Measurements from ENCODE around the gene TSACC.

TSACC gene

DNA sequence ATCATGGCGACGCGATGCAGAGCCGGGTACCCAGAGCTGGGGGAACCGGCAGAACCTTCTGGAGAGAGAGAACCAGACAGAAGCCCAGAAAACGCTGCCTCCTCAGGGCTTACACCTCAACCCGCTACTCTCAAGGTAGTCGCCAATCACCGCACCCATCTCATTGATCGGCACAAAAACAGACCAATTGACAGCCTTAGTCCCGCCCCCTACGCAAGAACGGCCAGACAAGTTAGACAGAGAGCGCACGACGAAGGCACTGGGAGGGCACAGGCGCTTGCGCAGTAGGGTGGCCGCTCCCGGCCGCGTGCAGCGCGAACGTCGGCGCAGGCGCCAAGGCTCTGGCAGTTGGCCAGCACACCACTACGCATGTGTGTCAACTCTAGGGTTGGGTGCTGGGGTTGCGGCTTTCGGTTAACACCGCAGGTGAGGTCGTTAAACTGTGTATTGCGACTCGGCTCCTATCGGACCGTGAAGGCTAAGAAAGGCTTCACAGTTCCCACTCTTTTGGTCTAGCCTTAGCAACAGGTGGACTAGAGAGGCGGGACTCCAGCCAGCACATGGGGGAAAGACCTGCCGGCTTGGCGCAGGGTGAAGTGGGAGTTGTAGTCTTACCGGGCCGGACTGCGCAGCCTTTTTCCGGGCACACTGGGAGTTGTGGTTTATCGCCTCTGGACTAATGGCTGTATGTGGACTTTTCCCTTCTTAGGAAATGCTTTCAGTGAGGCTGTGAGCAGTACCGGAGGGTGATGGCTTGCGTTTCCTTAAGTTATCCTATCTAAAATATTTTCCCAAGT lies at the start of gene TSACC, which contains the start of gene CCT3:
Gene TSACC (plus strand): TSS at position 347 of the 797 bp plus-strand sequence. CDS start 1,232 bp downstream, outside the sequence.
Gene CCT3 (minus strand): TSS at position 113 of the 797 bp plus-strand sequence. CDS start 108 bp downstream, at position 5.
- Histone ChIP-seq H3K27ac (peak within 1 kb of the TSS; percentile 95), H3K9ac (ENCODE audit: insufficient read length) (peak within 1 kb of the TSS; percentile 95), H3K36me3 (ENCODE audit: insufficient read depth, low read length) (peaks cover 37% of the 10 kb centered on the region), H3K4me3 (peak within 1 kb of the TSS; percentile 90), H3K9me3 (ENCODE audit: low read depth, low read length) (no peaks in the 10 kb centered on the region)
- peak; percentile 100 for DNase-seq (ENCODE audit: low read depth, low spot score)
- no peak for TF ChIP-seq FOXP2 (optimal IDR thresholded peaks at IDR 0.05; ENCODE audit: control extremely low read depth, extremely low read length, insufficient read depth)
- TF ChIP-seq POLR2AphosphoS5 (IDR thresholded peaks at IDR 0.05; ENCODE audit: borderline replicate concordance, low read depth, low read length), result peak; percentile 98

DNA sequence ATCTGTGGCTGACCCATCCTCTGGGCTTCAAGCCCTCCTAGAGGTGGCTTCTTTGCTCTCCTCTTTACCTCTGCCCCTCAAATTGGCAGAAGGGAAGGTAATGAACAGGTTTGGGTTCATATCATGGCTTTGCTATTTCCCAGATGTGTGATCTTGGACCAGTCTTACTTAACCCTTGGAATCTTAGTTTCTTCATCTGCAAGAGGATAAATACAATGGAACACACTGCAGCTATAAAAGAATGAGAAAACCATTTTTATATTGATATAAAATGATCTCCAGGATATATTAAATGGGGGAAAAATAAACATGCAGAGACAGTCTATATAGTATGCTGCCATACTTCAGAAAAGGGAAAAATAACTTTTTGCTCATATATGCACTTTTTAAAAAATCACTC lies 48.5 kb upstream of the TSACC start:
- no peak overlapping the region for H3K4me3 ChIP-seq
- peak overlapping the region; percentile 50 for H3K27ac ChIP-seq
- no peak overlapping the region for H3K9ac ChIP-seq (ENCODE audit: insufficient read length)
- H3K36me3 ChIP-seq (ENCODE audit: insufficient read depth, low read length), result no peaks in the 10 kb centered on the region; the same call in 1 of the 2 replicates
- no peak for DNase-seq (ENCODE audit: low read depth, low spot score)
- H3K9me3 ChIP-seq (ENCODE audit: low read depth, low read length), result no peaks in the 10 kb centered on the region
- TF ChIP-seq FOXP2 (optimal IDR thresholded peaks at IDR 0.05; ENCODE audit: control extremely low read depth, extremely low read length, insufficient read depth) (no peak), EZH2 (IDR thresholded peaks at IDR 0.05) (no peak), POLR2AphosphoS5 (IDR thresholded peaks at IDR 0.05; ENCODE audit: borderline replicate concordance, low read depth, low read length) (no peak)

DNA sequence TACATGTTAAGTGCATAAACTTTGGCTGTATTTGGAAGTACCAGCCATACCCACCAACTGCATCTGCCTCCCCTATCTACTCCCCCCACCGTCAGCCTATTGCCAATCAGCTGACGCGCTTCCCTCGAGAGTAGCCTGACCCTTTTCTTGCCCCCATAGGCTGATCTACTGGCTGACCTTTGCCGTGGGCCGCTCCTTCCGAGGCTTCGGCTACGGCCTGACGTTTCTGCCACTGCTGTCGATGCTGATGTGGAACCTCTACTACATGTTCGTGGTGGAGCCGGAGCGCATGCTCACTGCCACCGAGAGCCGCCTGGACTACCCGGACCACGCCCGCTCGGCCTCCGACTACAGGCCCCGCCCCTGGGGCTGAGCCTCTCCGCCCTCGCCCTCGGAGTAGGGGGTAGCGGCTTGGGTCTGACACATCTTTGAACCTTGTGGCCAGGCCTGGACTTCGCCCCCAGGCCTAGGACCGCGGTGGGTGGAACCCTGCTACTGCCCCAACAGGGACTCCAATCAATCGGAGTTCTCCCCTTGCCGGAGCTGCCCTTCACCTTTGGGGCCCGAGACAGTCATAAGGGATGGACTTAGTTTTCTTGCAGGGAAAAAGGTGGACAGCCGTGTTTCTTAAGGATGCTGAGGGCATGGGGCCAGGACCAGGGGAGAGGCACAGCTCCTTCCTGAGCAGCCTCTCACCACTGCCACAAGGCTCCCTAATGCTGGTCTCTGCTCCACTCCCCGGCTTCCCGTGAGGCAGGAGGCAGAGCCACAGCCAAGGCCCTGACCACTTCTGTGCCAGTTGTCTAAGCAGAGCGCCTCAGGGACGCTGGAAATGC lies 46.9 kb upstream of the TSACC start:
- Histone ChIP-seq H3K9ac (ENCODE audit: insufficient read length) (no peak overlapping the region), H3K27ac (no peak overlapping the region), H3K9me3 (ENCODE audit: low read depth, low read length) (no peaks in the 10 kb centered on the region), H3K36me3 (ENCODE audit: insufficient read depth, low read length) (no peaks in the 10 kb centered on the region; the same call in 1 of the 2 replicates), H3K4me3 (no peak overlapping the region)
- TF ChIP-seq POLR2AphosphoS5 (IDR thresholded peaks at IDR 0.05; ENCODE audit: borderline replicate concordance, low read depth, low read length), result no peak
- no peak for TF ChIP-seq EZH2 (IDR thresholded peaks at IDR 0.05)
- TF ChIP-seq FOXP2 (optimal IDR thresholded peaks at IDR 0.05; ENCODE audit: control extremely low read depth, extremely low read length, insufficient read depth), result no peak
- DNase-seq (ENCODE audit: low read depth, low spot score), result no peak

DNA sequence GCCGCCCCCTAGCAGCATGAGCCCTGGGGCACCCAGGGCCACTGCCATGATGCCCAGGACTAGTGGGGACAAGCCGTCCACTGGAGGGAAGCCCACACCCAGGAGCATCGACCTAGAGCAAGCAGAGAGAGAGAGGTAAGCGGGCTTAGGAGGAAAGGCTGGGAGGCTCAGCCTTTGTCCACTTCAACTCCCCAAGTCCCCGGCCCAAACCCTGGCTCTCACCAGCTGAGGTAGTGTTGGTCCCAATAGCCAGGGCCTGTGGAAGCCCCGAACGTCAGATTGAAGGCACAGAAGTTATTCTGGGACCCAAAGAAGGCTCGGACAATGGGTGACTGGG lies 45.3 kb upstream of the TSACC start:
- no peaks in the 10 kb centered on the region for H3K9me3 ChIP-seq (ENCODE audit: low read depth, low read length)
- TF ChIP-seq POLR2AphosphoS5 (IDR thresholded peaks at IDR 0.05; ENCODE audit: borderline replicate concordance, low read depth, low read length) (no peak), EZH2 (IDR thresholded peaks at IDR 0.05) (no peak)
- no peak overlapping the region for H3K4me3 ChIP-seq
- no peak for DNase-seq (ENCODE audit: low read depth, low spot score)
- H3K9ac ChIP-seq (ENCODE audit: insufficient read length), result no peak overlapping the region
- no peak overlapping the region for H3K27ac ChIP-seq
- no peaks in the 10 kb centered on the region; the same call in 1 of the 2 replicates for H3K36me3 ChIP-seq (ENCODE audit: insufficient read depth, low read length)

DNA sequence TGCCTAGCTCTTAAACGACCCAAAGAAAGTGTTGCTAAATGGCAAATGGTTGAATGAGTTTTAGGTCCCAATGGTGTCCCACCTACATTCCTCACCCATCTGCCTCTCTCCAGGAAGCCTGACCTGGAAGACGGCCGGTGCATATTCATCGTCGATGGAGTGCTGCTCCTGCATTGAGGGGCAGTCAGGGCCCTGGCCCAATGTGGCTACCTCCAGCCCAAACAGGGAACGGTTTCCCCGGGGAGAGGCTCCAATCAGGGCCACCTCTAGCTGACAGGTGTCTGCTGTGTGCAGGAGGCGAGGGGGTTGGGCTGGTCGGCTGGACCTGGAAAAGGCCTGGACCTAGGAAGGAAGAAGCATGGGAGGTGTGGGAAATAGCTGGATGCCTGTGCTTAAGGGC lies 44.4 kb upstream of the TSACC start:
- no peak for DNase-seq (ENCODE audit: low read depth, low spot score)
- H3K4me3 ChIP-seq, result no peak overlapping the region
- TF ChIP-seq EZH2 (IDR thresholded peaks at IDR 0.05) (no peak), POLR2AphosphoS5 (IDR thresholded peaks at IDR 0.05; ENCODE audit: borderline replicate concordance, low read depth, low read length) (no peak), FOXP2 (optimal IDR thresholded peaks at IDR 0.05; ENCODE audit: control extremely low read depth, extremely low read length, insufficient read depth) (no peak)
- H3K36me3 ChIP-seq (ENCODE audit: insufficient read depth, low read length), result no peaks in the 10 kb centered on the region; the same call in 1 of the 2 replicates
- H3K9me3 ChIP-seq (ENCODE audit: low read depth, low read length), result no peaks in the 10 kb centered on the region
- no peak overlapping the region for H3K27ac ChIP-seq
- H3K9ac ChIP-seq (ENCODE audit: insufficient read length), result no peak overlapping the region

GRCh38 chr1:156295391-156295947 lies 42.9 kb upstream of the TSACC start, which contains the start of gene GLMP:
Gene GLMP (minus strand): TSS chr1:156295679. CDS start chr1:156295645, 34 bp downstream.
- H3K9ac ChIP-seq (ENCODE audit: insufficient read length), result peak within 1 kb of the TSS; percentile 74
- TF ChIP-seq POLR2AphosphoS5 (IDR thresholded peaks at IDR 0.05; ENCODE audit: borderline replicate concordance, low read depth, low read length) (peak; percentile 88), FOXP2 (optimal IDR thresholded peaks at IDR 0.05; ENCODE audit: control extremely low read depth, extremely low read length, insufficient read depth) (no peak)
- no peaks in the 10 kb centered on the region; the same call in 1 of the 2 replicates for H3K36me3 ChIP-seq (ENCODE audit: insufficient read depth, low read length)
- peak; percentile 53 for DNase-seq (ENCODE audit: low read depth, low spot score)
- H3K27ac ChIP-seq, result peak within 1 kb of the TSS; percentile 87
- H3K9me3 ChIP-seq (ENCODE audit: low read depth, low read length), result no peaks in the 10 kb centered on the region
- peak within 1 kb of the TSS; percentile 82 for H3K4me3 ChIP-seq

- Histone ChIP-seq H3K9ac (ENCODE audit: insufficient read length) (no peak within 1 kb of the TSS), H3K36me3 (ENCODE audit: insufficient read depth, low read length) (peaks cover 3% of the 10 kb centered on the region; the same call in 1 of the 2 replicates), H3K27ac (no peak within 1 kb of the TSS), H3K9me3 (ENCODE audit: low read depth, low read length) (no peaks in the 10 kb centered on the region), H3K4me3 (no peak within 1 kb of the TSS)
- TF ChIP-seq POLR2AphosphoS5 (IDR thresholded peaks at IDR 0.05; ENCODE audit: borderline replicate concordance, low read depth, low read length) (no peak), EZH2 (IDR thresholded peaks at IDR 0.05) (no peak), FOXP2 (optimal IDR thresholded peaks at IDR 0.05; ENCODE audit: control extremely low read depth, extremely low read length, insufficient read depth) (no peak)
- DNase-seq (ENCODE audit: low read depth, low spot score), result no peak
Measured at GRCh38 chr1:156298852-156299357, 39.4 kb upstream of the TSACC start, which contains the start of gene VHLL. Gene VHLL (minus strand): TSS chr1:156299307. CDS start chr1:156299189, 118 bp downstream.
